ENCODE results near the gene P2RX7.

The P2RX7 gene

DNA sequence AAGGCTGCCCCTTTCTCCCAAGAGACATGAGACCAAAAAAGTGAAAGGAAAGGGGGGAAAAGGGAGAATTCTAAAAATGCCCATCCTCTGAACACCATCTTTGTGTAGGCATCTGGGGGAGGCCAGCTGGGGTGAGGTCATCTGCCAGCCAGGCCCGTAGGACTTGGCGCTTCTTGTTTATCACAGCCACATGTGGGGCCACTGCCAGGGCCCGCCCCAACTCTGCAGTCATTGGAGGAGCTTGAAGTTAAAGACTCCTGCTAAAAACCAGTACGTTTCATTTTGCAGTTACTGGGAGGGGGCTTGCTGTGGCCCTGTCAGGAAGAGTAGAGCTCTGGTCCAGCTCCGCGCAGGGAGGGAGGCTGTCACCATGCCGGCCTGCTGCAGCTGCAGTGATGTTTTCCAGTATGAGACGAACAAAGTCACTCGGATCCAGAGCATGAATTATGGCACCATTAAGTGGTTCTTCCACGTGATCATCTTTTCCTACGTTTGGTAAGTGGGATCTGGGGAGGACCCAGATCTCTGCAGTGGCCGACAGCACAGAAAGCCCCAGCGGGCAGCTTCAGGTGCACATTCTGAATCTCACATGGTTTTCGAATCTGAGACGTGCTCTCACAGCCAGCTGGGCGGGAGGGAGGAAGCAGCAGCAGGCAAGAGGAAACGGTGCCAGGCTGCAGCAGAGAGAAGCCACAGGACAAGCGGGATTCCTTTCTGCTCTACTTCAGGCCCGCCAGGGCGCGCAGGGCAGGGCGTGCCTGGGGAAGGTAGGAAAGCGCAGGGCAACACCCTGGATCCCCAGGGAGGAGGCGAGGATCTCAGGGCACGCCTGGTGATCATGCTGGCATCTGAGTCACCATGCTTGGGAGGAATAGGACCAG lies at the start of gene P2RX7:
Gene P2RX7 (plus strand): TSS at position 276 of the 881 bp plus-strand sequence. CDS start 95 bp downstream, at position 371.
- peak in 1 of 2 donors; percentile 9 for DNase-seq (ENCODE audit: low read depth in 1 of 2, low spot score in 1 of 2)

DNA sequence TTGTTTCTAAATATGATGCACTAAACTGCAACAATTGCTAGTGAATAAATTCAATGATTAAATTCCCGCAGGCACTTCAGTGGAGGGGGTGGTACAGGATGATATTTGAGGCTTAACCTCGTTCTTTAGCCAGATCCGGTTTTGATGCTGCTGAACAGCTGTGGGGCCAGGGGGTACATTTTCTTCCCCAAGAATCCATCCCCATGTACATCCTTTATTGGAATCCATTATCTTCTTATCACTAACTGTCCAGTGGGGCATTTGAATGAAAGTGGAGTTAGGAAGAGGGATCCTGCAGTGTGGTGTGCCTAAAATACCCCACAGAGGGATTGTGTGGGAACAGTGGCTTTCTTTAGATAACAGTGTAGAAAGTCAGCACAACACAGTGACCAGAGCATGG lies 48.4 kb upstream of the P2RX7 start:
- no peak for DNase-seq (ENCODE audit: low read depth in 1 of 2, low spot score in 1 of 2)

DNA sequence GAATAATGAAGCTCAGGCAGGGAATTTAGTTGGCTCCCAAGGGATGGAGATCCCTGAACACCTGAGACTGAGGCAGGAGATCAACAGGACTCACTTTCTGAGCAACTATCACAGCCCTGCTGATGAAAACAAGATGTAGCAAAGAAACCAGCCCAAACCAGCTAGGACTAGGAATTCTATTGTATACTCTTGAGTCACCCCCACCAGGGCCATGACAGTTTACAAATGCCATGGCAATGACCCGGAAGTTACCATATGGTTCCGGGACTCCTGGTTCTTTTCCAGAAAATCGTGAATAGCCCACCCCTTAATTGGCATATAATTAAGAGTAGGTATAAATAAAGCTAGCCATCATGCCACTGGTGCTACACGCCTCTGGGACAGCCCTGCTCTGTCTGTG lies 47.6 kb upstream of the P2RX7 start:
- no peak for DNase-seq (ENCODE audit: low read depth in 1 of 2, low spot score in 1 of 2)

DNA sequence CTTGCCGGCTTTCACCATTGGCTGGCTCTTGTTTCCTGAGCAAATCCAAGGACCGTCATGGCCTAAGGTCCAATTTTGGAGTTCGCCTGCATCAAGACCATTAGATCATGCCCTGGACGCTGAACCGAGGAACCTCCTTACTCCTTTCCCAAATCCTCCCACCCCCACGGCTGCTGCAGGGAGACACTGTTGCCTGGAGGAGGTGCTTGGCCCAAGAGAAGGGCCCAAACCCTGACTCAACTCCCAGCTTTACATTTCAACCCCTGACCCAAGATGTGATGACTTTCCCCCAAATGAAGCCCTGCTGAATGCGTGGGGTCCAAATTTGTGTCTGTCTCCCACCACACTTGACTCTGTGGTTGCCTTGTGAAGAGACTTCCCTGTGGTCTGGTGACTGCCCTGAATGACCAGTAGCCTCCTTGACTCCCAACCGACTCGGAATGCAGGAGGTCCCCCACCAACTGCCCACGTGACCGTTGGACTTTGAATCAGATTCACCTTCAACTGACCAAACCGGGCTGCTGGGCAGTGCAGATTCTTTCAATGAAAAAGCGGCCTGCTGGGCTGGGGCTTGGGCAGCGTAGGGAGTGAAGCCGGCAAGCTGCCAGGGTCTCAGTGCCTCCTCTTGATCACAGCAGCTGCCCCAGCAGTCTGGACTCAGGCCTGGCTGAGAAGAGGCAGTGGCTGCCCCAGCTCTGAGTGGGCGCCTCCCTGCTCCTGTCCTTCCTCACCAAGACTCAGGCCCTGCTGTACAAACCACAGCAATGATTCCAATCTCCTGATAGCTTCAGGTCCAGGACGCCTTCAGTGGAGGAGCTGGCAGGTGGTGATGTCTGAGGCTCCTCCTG lies 46.9 kb upstream of the P2RX7 start:
- no peak for DNase-seq (ENCODE audit: low read depth in 1 of 2, low spot score in 1 of 2)

DNA sequence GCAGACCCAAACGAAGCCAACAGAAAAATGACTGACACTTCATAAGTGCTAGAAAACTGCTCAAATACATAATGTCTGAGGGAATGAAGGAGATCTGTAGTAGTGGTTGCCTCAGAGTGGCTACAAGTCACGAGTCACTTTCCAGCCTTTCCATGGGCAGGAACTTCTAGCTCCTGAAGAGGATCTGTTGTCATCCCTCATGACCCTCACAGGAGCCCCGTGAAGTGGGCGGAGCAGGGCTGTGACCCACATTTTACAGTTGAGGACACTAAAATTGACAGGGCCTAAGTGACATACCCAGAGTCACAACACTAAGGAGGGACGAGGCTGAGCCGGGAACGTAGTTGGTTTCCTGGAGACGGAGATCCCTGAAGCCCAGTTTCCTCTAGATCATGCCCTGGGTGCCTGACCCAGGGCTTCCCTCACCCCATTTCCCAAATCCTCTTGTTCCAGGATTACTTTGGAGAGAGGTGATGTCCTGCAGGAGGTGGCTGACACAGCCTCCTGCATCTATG lies 45.8 kb upstream of the P2RX7 start:
- no peak for DNase-seq (ENCODE audit: low read depth in 1 of 2, low spot score in 1 of 2)

DNA sequence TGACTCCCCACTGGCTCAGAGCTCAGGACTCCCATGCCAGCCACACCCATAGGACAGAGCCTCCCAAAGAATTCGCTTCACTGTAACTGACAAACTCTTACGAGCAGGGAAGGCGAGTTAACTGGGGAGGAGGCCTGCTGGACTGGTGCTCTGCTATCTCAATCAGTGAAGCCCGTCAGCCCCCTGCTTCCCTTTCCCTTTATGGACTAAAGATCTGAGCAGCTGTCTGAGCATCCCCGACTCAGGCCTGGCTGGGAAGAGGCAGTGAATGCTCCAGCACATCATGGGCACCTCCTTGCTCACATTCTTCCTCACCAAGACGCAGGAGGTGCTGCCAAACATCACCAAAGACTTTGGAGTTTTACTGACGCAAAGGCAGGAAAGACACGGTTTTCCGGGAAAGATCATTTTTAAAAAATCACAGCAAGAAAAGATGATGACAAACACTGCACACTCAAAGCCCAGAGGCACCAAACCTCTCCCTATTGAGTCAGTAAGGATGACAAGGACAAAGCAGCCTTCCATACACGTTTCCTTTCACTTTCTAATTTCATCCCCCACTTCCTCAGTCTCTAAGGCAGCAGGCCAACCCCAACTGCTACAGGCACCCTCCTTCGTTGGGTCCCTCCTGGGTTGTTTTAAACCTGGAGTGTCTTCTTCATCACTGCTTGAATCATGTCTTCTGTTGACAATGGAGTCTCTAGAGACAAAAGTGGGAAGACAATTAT lies 45.0 kb upstream of the P2RX7 start:
- DNase-seq (ENCODE audit: low read depth in 1 of 2, low spot score in 1 of 2): no peak

DNA sequence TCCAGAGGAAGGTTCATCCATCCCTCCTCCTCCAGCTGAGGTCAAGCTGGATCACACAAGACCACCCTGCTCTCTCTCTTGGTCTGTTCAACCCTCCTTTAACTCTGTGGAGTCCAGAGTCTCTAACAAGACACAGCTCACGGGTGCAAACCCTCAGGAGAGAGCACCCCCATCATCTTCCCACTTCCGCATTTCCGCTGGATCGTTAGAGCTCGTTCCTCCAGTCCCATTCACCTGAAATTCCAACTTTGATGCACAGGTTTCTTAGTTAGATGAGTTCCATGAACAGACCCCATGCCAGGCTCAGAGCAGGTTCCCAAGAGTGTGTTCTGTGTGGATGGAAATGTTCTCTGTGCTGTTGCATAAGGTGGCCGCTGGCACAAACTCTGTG lies 44.5 kb upstream of the P2RX7 start:
- no peak for DNase-seq (ENCODE audit: low read depth in 1 of 2, low spot score in 1 of 2)

DNA sequence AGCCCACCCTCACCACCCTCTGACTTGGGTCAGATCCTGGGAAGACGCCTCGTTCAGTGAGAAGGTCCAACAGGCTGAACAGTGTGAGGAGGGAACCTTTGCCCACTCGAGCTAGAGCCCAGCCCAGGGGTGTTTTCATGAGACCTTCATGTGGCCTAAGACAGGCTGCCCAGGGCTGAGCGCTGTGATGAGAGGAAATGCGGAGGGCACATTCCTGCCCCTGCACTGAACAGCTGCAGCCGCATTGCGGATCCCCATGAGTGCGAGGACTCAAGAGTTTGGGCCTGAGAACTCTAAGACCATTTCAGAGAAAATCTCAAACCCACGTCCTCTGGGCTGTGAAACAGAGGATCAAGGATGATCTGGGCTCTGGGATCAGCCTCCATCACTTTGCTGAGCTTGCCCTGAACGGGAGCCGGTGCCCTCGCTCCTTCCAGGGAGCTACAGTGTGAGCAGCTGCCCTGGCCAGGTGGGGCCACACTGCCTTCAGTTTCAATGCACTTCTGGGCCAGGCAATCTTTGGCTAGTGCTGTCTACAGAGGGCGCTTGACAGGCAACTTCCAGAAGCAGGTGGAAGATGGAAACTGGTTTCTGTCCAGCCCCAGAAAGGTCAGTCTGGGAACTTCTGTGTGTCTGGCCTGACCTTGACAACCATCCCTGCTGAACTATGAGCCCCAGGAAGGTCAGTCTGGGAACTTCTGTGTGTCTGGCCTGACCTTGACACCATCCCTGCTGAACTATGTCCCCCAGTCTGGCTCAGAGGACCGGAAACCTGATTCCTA lies 43.5 kb upstream of the P2RX7 start:
- no peak for DNase-seq (ENCODE audit: low read depth in 1 of 2, low spot score in 1 of 2)

DNA sequence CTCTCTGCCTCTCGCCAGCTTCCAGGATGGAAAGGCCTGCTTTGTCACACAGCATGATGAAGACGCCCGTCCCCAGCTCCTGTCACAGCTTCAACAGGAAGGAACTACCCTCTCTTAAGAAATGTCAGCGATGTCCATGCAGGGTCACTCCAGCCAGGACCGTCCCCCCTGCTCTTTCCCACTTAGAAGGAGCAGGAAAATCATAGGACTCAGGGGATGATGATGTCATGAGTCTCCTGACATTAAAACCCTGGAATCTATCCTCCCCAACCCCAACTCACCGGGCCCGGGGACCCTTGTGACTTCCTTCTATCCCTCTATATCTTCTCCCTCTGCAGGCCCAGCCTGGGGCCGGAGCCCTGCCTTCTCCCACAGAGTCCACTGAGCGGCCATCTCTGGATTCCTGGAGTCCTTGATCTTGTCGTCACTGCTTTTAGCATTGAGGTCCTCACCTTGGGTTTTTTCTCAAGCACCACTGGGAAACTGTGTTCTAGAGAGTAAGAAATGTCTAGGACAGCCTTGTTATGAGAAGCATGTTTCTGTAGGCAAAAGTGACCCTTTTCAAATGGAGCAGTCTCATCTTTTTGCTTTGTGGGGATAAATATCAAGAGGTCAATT lies 42.8 kb upstream of the P2RX7 start:
- DNase-seq (ENCODE audit: low read depth in 1 of 2, low spot score in 1 of 2): no peak

DNA sequence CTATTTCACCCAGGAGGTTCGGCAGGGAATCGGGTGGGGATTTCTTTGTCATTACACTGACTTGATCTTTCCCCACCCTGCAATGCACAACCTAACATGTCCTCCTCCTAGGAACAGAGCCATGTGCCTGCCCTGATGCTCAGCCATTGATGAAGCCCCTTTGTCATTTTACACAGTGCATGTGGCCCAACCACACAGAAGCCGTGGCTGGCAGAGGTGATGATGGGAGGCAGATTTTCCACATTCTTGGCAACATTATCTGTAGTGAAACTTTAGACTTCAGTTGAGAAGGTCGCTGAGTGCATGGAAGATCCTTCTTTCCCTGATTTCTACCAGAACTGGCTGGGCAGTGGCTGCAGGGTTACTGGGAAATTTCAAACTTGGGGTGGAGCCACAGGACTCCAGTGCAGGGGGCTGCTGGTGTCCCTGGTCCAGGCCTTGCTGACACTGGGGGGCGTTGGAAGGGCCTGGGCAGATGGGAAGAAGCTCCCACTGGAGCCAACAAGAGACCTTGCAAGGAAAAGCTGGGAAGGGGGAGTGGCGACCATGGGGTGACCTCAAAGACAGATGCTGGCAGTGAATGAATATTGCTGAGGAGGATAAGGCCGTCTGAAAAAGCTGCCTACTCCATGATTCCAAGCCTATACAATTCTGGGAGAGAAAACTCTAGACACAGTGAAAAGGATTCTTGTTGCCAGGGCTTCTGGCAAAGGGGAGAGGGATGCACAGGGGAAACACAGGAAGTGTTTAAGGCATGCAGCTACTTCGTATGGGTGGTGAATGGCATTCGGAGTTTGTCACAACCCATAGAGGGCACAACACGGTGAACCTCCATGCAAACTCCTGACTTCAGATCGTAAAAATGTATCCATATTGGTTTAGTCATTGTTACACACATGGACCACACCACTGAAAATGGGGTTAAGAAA lies 41.8 kb upstream of the P2RX7 start:
- DNase-seq (ENCODE audit: low read depth in 1 of 2, low spot score in 1 of 2): no peak

DNA sequence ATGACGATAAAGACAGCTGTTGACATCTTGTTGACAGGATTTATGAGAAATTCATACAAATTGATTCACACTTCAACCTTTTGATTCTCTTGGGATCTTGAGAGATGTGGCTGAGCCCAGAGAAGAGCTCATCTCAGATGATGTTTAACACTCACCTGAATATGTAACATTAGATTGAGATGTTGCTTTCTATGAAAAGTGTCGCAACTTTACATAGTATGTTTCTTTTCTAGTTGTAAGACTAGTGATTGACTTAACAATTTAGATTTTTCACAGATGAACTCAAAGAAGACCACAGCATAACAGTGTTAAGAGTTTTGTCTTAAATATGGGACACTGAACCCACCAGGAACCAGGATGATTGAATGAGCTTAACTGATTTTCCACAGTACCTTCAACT lies 40.6 kb upstream of the P2RX7 start:
- DNase-seq (ENCODE audit: low read depth in 1 of 2, low spot score in 1 of 2): no peak

DNA sequence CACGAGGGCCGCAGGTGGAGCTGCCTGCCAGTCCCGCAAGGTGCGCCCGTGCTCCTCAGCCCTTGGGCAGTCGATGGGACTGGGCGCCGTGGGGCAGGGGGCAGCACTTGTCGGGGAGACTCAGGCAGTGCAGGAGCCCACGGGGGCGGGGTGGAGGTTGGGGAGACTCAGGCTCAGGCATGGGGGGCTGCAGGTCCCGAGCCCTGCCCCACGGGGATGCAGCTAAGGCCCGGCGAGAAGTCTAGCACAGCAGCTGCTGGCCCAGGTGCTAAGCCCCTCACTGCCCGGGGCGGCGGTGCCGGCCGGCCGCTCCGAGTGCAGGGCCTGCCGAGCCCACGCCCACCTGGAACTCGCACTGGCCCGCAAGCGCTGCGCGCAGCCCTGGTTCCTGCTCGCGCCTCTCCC lies 39.2 kb upstream of the P2RX7 start:
- no peak for DNase-seq (ENCODE audit: low read depth in 1 of 2, low spot score in 1 of 2)

DNA sequence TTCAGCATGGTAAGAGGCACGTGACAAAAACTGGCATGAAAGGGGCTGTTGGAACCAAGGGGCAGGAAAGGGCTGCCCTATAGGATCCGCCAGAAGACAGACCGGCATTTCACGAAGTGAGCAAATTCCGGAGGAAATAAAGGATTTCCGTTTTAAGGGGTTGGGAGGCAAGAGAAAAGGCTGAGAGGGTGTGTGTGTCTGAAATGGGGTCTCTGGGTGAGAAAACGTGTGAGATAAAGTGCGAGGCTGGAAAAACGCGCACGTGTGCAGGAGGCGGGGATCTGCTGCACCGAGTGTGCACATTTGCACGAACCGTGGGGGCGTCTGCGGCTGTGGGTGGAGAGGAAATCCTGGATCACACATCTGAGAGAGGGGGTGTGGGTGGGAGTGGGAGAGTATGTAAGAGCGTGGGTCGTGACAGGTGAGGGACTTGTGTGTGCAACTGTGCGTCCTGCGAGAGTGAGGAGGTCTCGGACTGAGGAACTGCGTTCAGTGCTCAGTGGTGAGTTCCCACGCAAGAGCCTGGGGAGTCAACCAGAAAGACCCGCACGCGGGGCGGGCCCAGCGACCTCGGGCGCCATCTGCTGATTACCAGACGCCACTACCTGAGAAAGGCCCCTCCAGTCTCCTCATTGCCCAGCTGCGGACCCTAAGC lies 37.0 kb upstream of the P2RX7 start:
- DNase-seq (ENCODE audit: low read depth in 1 of 2, low spot score in 1 of 2): peak; percentile 68 to 76

DNA sequence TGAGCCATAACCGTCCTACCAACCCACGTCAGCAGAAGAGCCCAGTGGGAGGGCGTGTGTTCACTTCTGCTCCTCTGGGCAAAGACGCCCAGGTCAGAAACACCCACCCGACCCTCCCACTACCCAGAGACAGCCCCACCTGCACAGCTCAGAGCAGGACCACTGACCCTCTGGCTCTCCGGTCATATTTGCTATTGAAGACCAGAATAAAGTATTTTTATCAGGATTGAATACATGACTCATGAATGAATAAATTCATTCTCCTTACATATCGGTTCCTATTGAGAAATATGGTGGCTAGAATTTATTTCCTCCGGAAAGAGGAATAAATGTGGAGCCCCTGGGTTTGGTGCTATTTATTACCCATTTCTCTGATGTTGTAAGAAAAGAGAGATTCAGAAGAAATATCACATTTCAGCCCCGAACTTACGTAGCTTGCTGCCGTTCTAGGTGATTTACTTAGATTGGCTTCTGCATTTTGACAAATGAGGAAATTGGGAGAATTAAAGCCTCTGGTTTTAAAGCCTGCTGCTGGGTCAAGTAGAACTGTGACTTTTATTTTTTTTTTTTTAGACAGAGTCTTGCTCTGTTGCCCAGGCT lies 36.4 kb upstream of the P2RX7 start:
- DNase-seq (ENCODE audit: low read depth in 1 of 2, low spot score in 1 of 2): no peak

DNA sequence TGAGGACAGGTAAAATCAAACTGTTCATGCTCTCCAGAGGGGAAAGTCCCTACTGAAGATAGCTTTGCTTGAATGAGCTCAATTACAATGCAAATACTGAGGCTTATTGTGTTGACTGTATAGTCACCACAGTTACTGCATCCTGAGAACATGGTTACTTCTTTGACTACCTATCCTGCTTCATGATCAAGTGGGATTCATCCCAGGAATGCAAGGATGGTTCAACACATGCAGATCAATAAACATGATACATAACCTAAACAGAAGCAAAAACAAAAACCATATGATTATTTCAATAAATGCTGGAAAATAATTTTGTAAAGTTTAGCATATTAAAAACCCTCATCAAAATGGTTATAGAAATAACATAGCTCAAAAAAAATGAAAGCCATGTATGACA lies 32.9 kb upstream of the P2RX7 start:
- DNase-seq (ENCODE audit: low read depth in 1 of 2, low spot score in 1 of 2): no peak

DNA sequence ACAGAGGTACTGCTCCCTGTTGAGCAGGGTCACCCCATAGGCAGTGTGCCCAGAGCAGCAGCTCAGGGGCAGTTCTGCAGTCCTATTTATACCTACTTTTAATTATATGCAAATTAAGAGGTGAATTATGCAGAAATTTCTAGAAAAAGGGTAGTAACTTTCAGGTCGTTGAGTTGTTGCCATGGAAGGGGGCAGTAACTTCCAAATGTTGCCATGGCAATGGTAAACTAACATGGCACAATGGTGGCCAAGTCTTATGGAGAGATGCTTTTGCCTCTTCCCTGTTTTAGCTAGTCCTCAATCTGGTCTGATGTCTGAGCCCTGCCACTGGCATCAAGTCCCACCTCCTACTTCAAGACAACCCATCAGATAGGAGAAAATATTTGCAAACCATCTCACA lies 30.4 kb upstream of the P2RX7 start:
- no peak for DNase-seq (ENCODE audit: low read depth in 1 of 2, low spot score in 1 of 2)

DNA sequence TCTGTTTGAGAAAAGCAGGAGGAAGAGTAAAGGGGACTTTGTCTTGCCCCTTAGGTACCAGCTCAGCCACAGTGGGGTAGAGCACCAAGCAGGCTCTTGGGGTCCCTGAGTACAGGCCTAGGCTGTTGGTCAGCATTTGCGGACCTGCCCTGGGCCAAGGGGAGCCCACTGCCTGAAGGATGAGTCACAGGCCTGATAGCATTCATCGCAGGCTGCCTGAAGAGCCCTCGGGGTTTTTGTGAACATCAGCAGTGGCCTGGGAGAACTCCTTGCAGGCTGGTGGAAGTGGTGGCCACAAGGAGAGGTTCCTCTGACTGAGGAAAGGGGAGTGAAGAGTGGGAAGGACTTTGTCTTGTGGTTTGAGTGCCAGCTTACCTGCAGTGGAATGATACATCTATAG lies 25.0 kb upstream of the P2RX7 start:
- DNase-seq (ENCODE audit: low read depth in 1 of 2, low spot score in 1 of 2): no peak

DNA sequence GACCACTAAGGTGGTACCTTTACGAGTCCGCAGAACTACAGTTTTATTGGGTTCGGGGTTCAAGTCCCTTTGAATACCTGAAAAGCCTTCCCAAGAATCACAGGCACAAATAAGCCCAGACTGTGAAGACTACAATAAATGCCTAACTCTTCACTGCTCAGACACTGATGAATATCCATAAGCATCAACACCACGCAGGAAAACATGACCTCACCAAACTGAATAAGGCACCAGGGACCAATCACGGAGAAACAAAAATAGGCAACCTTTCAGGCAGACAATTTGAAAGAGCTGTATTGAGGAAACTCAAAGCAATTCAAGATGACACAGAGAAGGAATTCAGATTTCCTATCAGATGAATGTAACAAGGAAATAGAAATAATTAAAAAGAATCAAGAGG lies 24.2 kb upstream of the P2RX7 start:
- DNase-seq (ENCODE audit: low read depth in 1 of 2, low spot score in 1 of 2): no peak

Measured in activated CD4-positive, alpha-beta T cell treated with anti-CD3 and anti-CD28 coated beads, Interleukin-2, amount 50 U/mL, for 24 hours (primary cell).